ENCODE measurements around the gene RASSF3.

The RASSF3 gene

DNA sequence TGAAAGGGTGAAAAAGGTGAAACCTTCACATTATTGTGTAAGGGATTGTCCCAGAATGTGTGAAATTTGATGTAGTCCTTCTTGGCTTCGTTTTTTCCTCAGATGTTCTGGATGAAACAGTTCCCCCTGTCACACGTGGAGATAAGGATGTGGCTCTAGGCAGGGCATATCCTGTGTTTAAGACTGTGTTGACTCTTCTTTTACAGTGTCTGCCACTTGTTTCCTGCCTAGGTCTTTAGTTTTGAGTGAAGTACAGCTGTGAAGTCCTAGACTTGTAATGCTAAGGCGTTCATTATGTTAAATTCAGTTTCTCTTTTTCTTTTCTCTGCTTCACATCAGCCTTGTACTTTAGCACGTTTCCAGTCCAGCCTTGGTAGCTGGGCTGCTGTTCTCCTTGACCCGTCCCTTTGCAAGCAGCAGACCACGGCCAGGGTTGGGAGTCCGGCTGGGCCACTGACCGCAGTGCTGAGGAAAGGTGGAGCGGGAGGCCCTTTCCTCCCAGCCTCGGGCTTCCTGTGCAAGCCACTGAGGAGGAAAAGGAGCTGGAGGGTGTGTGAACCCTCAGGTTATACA is 59.1 kb downstream of the RASSF3 start:
- in situ Hi-C loops (cut with MboI; ENCODE audit: low sequenced_read_pairs) = no loop called here

- in situ Hi-C loops (cut with MboI; ENCODE audit: low sequenced_read_pairs) = no loop called here
Observed at GRCh38 chr12:64670019-64670418, 59.7 kb downstream of the RASSF3 start.

- in situ Hi-C loops (cut with MboI; ENCODE audit: low sequenced_read_pairs) = no loop called here
Observed at GRCh38 chr12:64670919-64671639, 60.8 kb downstream of the RASSF3 start.

- in situ Hi-C loops (cut with MboI; ENCODE audit: low sequenced_read_pairs) = no loop called here
Observed at GRCh38 chr12:64671681-64672080, 61.4 kb downstream of the RASSF3 start.

- in situ Hi-C loops (cut with MboI; ENCODE audit: low sequenced_read_pairs) = no loop called here
Observed at GRCh38 chr12:64672925-64673409, 62.7 kb downstream of the RASSF3 start.

- in situ Hi-C loops (cut with MboI; ENCODE audit: low sequenced_read_pairs) = no loop called here
Observed at GRCh38 chr12:64673490-64674169, 63.3 kb downstream of the RASSF3 start.

- in situ Hi-C loops (cut with MboI; ENCODE audit: low sequenced_read_pairs) = no loop called here
Observed at GRCh38 chr12:64674367-64674922, 64.2 kb downstream of the RASSF3 start.

GRCh38 chr12:64675795-64676194 is 65.5 kb downstream of the RASSF3 start:
- in situ Hi-C loops (cut with MboI; ENCODE audit: low sequenced_read_pairs) = no loop called here

GRCh38 chr12:64678248-64678647 is 68.0 kb downstream of the RASSF3 start:
- in situ Hi-C loops (cut with MboI; ENCODE audit: low sequenced_read_pairs) = no loop called here

DNA sequence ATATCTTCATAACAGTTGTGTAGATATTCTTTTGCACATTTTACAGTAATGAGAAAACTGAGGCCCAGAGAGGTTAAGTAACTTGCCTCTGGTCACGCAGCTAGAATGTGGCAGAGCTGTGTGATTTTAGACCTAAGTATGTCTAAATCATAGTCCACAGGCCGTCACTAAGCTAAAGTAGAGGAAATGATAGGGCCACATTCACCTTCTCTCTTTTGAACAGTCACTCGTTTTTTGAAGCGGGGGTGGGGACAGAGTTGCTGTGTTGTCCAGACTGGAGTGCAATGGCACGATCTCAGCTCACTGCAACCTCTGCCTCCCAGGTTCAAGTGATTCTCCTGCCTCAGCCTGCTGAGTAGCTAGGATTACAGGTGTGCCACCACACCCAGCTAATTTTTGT is 68.5 kb downstream of the RASSF3 start:
- in situ Hi-C loops (cut with MboI; ENCODE audit: low sequenced_read_pairs) = no loop called here

- in situ Hi-C loops (cut with MboI; ENCODE audit: low sequenced_read_pairs) = no loop called here
Observed at GRCh38 chr12:64679487-64680001, 69.2 kb downstream of the RASSF3 start.

DNA sequence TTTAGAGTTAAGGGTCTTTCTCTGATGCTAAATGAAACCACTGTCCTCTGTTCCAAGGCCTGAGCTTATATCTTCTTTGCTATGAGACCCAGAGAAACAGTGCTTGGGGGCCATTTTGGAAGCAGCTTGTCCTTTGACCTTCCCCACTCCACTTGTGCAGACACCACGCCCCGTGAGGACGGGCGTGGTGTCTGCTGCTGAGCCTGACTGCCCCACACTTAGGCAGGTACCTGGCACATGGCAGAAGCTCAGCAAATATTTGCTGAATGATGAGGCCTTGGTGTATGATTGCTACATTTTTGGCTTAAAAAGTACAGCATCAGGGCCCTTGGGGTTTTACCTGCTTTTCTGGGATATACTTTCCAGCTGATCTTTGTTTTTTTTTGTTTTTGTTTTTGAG is 69.9 kb downstream of the RASSF3 start:
- in situ Hi-C loops (cut with MboI; ENCODE audit: low sequenced_read_pairs) = no loop called here

DNA sequence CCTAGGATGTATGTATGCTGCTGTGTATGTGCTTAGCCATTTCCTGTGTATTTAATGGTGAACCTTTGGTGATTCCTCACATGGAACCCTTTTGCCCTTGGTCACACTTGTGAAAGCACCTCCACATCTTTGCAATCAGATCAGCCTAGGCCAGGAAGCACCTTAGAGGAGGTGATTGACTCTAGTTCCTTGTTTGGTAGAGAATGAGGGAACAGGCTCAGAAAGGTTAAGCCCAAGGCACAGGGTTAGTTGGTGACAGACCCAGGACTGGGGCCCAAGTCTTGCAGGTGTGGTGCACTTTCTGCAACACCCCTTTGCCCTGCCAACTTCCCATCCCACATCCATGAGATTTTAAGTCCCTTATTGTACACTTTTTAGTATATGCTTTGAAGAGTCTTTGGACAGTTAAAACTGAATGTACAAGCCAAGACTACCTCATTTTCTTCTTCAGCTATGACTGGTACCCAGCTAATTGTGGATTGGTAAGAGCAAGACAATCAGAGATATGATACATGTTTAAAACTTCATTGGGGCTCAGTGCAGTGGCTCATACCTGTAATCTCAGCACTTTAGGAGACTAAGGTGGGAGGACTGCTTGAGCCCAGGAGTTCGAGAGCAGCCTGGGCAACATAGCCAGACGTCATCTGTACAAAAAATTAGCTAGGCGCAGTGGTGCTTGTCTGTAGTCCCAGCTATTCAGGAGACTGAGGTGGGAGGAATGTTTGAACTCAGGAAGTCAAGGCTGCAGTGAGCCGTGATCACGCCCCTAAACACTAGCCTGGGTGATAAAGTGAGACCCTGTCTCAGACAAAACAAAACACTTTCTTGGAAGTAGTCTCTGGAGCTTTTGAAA is 71.1 kb downstream of the RASSF3 start:
- in situ Hi-C loops (cut with MboI; ENCODE audit: low sequenced_read_pairs) = no loop called here

- in situ Hi-C loops (cut with MboI; ENCODE audit: low sequenced_read_pairs) = no loop called here
Observed at GRCh38 chr12:64682572-64683277, 72.4 kb downstream of the RASSF3 start.

- in situ Hi-C loops (cut with MboI; ENCODE audit: low sequenced_read_pairs) = no loop called here
Observed at GRCh38 chr12:64683816-64684543, 73.7 kb downstream of the RASSF3 start.

- in situ Hi-C loops (cut with MboI; ENCODE audit: low sequenced_read_pairs) = no loop called here
Observed at GRCh38 chr12:64685050-64685449, 74.8 kb downstream of the RASSF3 start.

GRCh38 chr12:64685605-64686004 is 75.3 kb downstream of the RASSF3 start:
- in situ Hi-C loops (cut with MboI; ENCODE audit: low sequenced_read_pairs) = no loop called here

DNA sequence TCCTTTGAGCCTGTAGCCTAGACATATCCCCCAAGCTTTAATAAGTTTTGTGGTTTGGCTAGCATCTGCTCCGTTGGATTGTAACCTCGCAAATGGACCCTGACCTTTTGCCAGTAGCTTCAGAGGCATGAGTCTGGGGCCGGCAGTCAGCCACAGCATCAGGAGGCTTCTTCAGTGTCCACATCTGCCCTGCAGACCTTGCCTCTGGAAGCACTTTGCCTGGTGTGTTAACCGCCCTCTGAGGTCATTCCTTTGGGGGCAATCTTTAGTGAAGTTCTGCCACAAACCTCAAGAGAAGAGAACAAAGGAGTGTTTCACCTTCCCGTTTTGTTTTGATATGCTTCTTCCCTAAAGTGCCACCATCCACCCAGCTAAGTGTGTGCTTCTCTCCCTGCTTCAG is 77.5 kb downstream of the RASSF3 start:
- in situ Hi-C loops (cut with MboI; ENCODE audit: low sequenced_read_pairs) = no loop called here

GRCh38 chr12:64688219-64688618 is 77.9 kb downstream of the RASSF3 start:
- in situ Hi-C loops (cut with MboI; ENCODE audit: low sequenced_read_pairs) = no loop called here
